Skeletal muscle satellite cell (primary cell): ENCODE results near the gene LOXL4.
"Not testable (repeated sequence)": the region's sequence is repeated elsewhere in the genome, so short reads cannot be mapped to it uniquely, and the experiment has no call there.

Source experiments
- H3K27me3 ChIP-seq: 2 replicates; pipeline ENCODE4 v1.7.0; 2013; ENCODE audit warnings: low read length; ENCODE audit not compliant: control insufficient read depth, insufficient read depth
- H3K36me3 ChIP-seq: 2 replicates; pipeline ENCODE4 v1.7.0; 2013; ENCODE audit warnings: mild to moderate bottlenecking, control low read depth, low read length; ENCODE audit not compliant: insufficient read depth
- H3K4me1 ChIP-seq: 2 replicates; pipeline ENCODE4 v1.7.0; 2013; ENCODE audit warnings: low read length; ENCODE audit not compliant: control insufficient read depth, insufficient read depth
- H3K4me2 ChIP-seq: 2 replicates; pipeline ENCODE4 v1.7.0; 2013; ENCODE audit warnings: mild to moderate bottlenecking, low read length
- H3K4me3 ChIP-seq: 2 replicates; pipeline ENCODE4 v1.7.0; 2013; ENCODE audit warnings: low read length
- H3K9ac ChIP-seq: 2 replicates; pipeline ENCODE4 v1.7.0; 2013; ENCODE audit warnings: mild to moderate bottlenecking, low read depth, low read length, moderate library complexity
- H3K9me3 ChIP-seq: replicated peaks from 2 replicates; pipeline ENCODE4 v1.7.0; 2013; ENCODE audit warnings: mild to moderate bottlenecking, control low read depth, low read length

The LOXL4 gene

GRCh38 chr10:98228266-98228665 is 39.7 kb downstream of the LOXL4 start:
- not testable (repeated sequence) for H3K9ac ChIP-seq, H3K4me3 ChIP-seq, H3K27me3 ChIP-seq, H3K36me3 ChIP-seq, H3K9me3 ChIP-seq, H3K4me2 ChIP-seq
- peaks cover 20% of the 10 kb centered on the region for H3K4me1 ChIP-seq

- H3K36me3 ChIP-seq, H3K9ac ChIP-seq, H3K27me3 ChIP-seq, H3K4me2 ChIP-seq, H3K4me3 ChIP-seq, H3K9me3 ChIP-seq: not testable (repeated sequence)
- H3K4me1 ChIP-seq = peaks cover 20% of the 10 kb centered on the region
Observed at GRCh38 chr10:98227713-98228112, 40.3 kb downstream of the LOXL4 start.

- Histone ChIP-seq H3K4me3 (no peak overlapping the region), H3K36me3 (peaks cover 8% of the 10 kb centered on the region), H3K27me3 (no peaks in the 10 kb centered on the region), H3K4me1 (peaks cover 20% of the 10 kb centered on the region), H3K9ac (no peak overlapping the region), H3K4me2 (no peak overlapping the region), H3K9me3 (no peaks in the 10 kb centered on the region)
Observed at GRCh38 chr10:98226508-98227144, 41.4 kb downstream of the LOXL4 start.

- H3K4me3 ChIP-seq = no peak overlapping the region
- H3K9me3 ChIP-seq = no peaks in the 10 kb centered on the region
- peaks cover 20% of the 10 kb centered on the region for H3K4me1 ChIP-seq
- H3K4me2 ChIP-seq = no peak overlapping the region
- no peak overlapping the region for H3K9ac ChIP-seq
- peaks cover 3% of the 10 kb centered on the region for H3K36me3 ChIP-seq
- no peaks in the 10 kb centered on the region for H3K27me3 ChIP-seq
Observed at GRCh38 chr10:98224996-98225395, 43.0 kb downstream of the LOXL4 start.

- H3K9ac ChIP-seq = no peak overlapping the region
- no peaks in the 10 kb centered on the region for H3K27me3 ChIP-seq
- peaks cover 20% of the 10 kb centered on the region for H3K4me1 ChIP-seq
- H3K36me3 ChIP-seq = peaks cover 3% of the 10 kb centered on the region
- H3K9me3 ChIP-seq = no peaks in the 10 kb centered on the region
- H3K4me3 ChIP-seq = no peak overlapping the region
- peak overlapping the region; percentile 11 for H3K4me2 ChIP-seq
Observed at GRCh38 chr10:98224509-98224908, 43.5 kb downstream of the LOXL4 start.

- Histone ChIP-seq H3K27me3 (no peaks in the 10 kb centered on the region), H3K4me3 (no peak overlapping the region), H3K9ac (no peak overlapping the region), H3K4me1 (peaks cover 20% of the 10 kb centered on the region), H3K9me3 (no peaks in the 10 kb centered on the region), H3K36me3 (peaks cover 3% of the 10 kb centered on the region), H3K4me2 (peak overlapping the region; percentile 11)
Observed at GRCh38 chr10:98223874-98224273, 44.1 kb downstream of the LOXL4 start.

- no peaks in the 10 kb centered on the region for H3K4me1 ChIP-seq
- no peaks in the 10 kb centered on the region for H3K27me3 ChIP-seq
- no peak overlapping the region for H3K4me3 ChIP-seq
- H3K9ac ChIP-seq = no peak overlapping the region
- no peak overlapping the region for H3K4me2 ChIP-seq
- H3K36me3 ChIP-seq = no peaks in the 10 kb centered on the region
- no peaks in the 10 kb centered on the region for H3K9me3 ChIP-seq
Observed at GRCh38 chr10:98217801-98218200, 50.2 kb downstream of the LOXL4 start.

- H3K27me3 ChIP-seq = no peaks in the 10 kb centered on the region
- no peaks in the 10 kb centered on the region for H3K4me1 ChIP-seq
- H3K9me3 ChIP-seq = no peaks in the 10 kb centered on the region
- H3K9ac ChIP-seq = no peak overlapping the region
- H3K4me3 ChIP-seq = no peak overlapping the region
- H3K36me3 ChIP-seq = no peaks in the 10 kb centered on the region
- H3K4me2 ChIP-seq = no peak overlapping the region
Observed at GRCh38 chr10:98215373-98215772, 52.6 kb downstream of the LOXL4 start.

GRCh38 chr10:98213740-98214139 is 54.3 kb downstream of the LOXL4 start:
- Histone ChIP-seq H3K27me3 (no peaks in the 10 kb centered on the region), H3K4me2 (no peak overlapping the region), H3K9ac (no peak overlapping the region), H3K9me3 (no peaks in the 10 kb centered on the region), H3K4me3 (no peak overlapping the region), H3K36me3 (peaks cover 10% of the 10 kb centered on the region), H3K4me1 (no peaks in the 10 kb centered on the region)

GRCh38 chr10:98212196-98212595 is 55.8 kb downstream of the LOXL4 start:
- H3K9me3 ChIP-seq = no peaks in the 10 kb centered on the region
- peaks cover 21% of the 10 kb centered on the region for H3K36me3 ChIP-seq
- no peak overlapping the region for H3K9ac ChIP-seq
- H3K4me2 ChIP-seq = no peak overlapping the region
- no peaks in the 10 kb centered on the region for H3K4me1 ChIP-seq
- no peaks in the 10 kb centered on the region for H3K27me3 ChIP-seq
- no peak overlapping the region for H3K4me3 ChIP-seq

GRCh38 chr10:98209441-98209840 is 58.6 kb downstream of the LOXL4 start:
- H3K4me1 ChIP-seq = no peaks in the 10 kb centered on the region
- H3K9me3 ChIP-seq = no peaks in the 10 kb centered on the region
- H3K36me3 ChIP-seq = peaks cover 21% of the 10 kb centered on the region
- no peak overlapping the region for H3K4me3 ChIP-seq
- no peak overlapping the region for H3K9ac ChIP-seq
- H3K4me2 ChIP-seq = no peak overlapping the region
- H3K27me3 ChIP-seq = no peaks in the 10 kb centered on the region

- H3K4me2 ChIP-seq = no peak overlapping the region
Observed at GRCh38 chr10:98208925-98209324, 59.1 kb downstream of the LOXL4 start.

More at GRCh38 chr10:98208925-98209324, 59.1 kb downstream of the LOXL4 start:
- Histone ChIP-seq H3K9me3 (no peaks in the 10 kb centered on the region), H3K4me1 (no peaks in the 10 kb centered on the region), H3K27me3 (no peaks in the 10 kb centered on the region), H3K9ac (no peak overlapping the region), H3K36me3 (peaks cover 21% of the 10 kb centered on the region), H3K4me3 (no peak overlapping the region)
